ENCODE data around the gene ADGRB3.

ADGRB3 gene

DNA sequence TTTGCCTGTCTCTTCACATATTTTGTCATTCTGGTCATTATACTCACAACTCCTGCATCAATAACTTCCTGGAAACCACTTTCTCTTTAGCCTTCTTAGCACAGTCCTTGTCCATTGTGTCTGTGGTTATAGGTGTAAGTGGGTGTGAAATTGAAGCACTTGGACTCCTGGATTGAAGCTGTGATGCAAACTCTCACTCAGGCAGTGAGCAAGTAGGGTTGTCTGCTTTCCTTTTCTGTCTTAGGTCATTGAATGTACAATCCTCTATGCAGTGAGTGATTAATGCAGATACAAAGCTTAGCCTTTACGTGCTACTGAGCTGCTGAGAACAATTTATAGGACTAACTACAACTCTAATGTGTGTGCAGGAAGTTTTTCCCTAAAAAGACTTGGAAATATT lies 54.8 kb downstream of the ADGRB3 start:
- ChIA-PET POLR2A (no interaction called here), CTCF (interaction anchor here (1.5 kb wide), 1 partner anchor 15 kb away, joined by 4 read pairs; no protein-coding TSS in a partner anchor)
- no peak for TF ChIP-seq CTCF (IDR thresholded peaks at IDR 0.05; ENCODE audit: control extremely low read depth, extremely low read depth, low read depth, missing control alignments)
- DNase-seq (ENCODE audit: extremely low spot score), result no peak

DNA sequence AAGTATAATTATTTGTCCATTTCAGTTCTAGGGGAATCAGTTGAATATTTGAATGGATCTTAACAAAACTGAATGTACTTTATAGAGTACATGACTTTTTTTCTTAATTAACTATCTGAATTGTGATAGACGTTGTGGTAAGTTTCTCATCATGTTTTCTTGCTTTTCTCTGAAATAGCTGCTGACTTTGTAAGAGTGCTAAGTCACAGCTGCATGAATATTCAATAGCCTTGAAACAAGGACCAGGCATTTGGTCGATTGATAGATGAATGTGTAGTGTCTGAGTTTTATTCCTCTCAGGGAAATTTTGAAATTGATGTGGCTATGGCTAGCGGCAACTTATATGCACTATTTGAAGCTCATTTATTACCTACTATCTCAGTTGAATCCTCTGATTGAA lies 56.0 kb downstream of the ADGRB3 start:
- TF ChIP-seq CTCF (IDR thresholded peaks at IDR 0.05; ENCODE audit: control extremely low read depth, extremely low read depth, low read depth, missing control alignments), result no peak
- ChIA-PET POLR2A (no interaction called here), CTCF (no interaction called here)
- DNase-seq (ENCODE audit: extremely low spot score), result no peak

DNA sequence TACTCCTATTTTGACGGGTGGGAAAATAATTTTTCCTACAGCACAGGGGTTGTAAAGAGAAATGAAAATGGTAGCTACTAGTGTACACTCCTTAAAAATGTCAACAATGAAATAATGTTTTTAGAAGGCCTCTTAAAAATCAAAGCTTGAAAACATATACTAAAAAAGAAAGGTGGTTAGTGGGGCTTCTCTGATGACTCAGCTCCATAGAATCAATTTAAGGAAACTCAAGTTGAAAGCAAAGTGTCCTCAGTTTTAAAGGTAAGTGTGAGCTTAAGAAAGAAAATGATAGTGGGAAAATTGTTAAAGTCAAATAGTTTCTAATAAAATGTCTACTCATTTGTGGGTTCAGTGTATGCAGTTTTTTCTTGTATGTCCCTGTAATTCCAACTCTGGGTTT lies 58.2 kb downstream of the ADGRB3 start:
- ChIA-PET POLR2A (no interaction called here), CTCF (interaction anchor here (1.0 to 1.3 kb wide), 2 partner anchors 12 to 58 kb away, joined by 3 read pairs; no protein-coding TSS in a partner anchor)
- no peak for TF ChIP-seq CTCF (IDR thresholded peaks at IDR 0.05; ENCODE audit: control extremely low read depth, extremely low read depth, low read depth, missing control alignments)
- no peak for DNase-seq (ENCODE audit: extremely low spot score)

DNA sequence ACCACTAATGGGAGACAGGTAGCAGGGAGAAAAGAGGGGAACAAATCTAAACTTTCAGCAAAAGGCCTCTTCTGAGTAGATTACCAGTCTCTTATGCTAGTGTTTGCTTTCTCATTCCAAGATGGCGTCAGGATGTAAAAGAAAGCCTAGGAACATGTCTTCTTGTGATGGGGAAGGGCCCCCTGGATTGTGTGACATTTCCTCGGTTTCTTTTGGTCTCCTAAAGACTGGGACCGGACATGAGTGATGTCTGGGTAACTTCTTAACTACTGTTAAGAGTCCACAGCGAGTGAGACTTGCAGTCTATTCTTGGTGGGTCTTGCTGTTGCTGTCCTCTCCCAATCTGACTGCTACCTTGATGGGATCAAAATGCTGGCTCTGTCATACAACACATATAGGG lies 60.3 kb downstream of the ADGRB3 start:
- CTCF ChIA-PET, result interaction anchor here (0.9 to 1.2 kb wide), 2 partner anchors 10 to 26 kb away, joined by 3 to 6 read pairs; no protein-coding TSS in a partner anchor
- TF ChIP-seq CTCF (IDR thresholded peaks at IDR 0.05; ENCODE audit: control extremely low read depth, extremely low read depth, low read depth, missing control alignments), result no peak
- DNase-seq (ENCODE audit: extremely low spot score), result no peak
- POLR2A ChIA-PET, result no interaction called here

- no peak for DNase-seq (ENCODE audit: extremely low spot score)
- POLR2A ChIA-PET, result no interaction called here
- CTCF ChIA-PET, result interaction anchor here (0.9 to 1.2 kb wide), 2 partner anchors 10 to 27 kb away, joined by 3 to 6 read pairs; no protein-coding TSS in a partner anchor
- no peak for TF ChIP-seq CTCF (IDR thresholded peaks at IDR 0.05; ENCODE audit: control extremely low read depth, extremely low read depth, low read depth, missing control alignments)
These were observed 60.8 kb downstream of the ADGRB3 start for GRCh38 chr6:68695838-68696237.

DNA sequence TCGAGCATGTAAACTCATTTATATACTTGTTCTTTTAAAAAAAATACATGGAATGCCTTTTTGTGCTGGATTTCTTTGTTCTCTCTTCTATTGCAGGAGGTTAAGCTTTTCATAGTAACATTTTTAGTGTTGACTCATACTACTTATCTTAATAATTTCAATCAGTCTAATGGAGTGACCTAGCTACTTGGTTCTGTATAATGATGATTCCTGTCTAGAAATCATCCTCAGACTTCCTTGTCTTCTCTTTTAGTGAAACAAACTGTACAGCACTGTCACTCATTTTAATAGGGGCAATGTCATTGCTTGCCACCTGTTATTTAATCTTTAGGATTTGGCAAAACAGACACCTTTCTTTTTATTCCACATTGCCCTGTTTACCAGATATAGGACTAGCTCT lies 62.3 kb downstream of the ADGRB3 start:
- ChIA-PET CTCF (no interaction called here), POLR2A (no interaction called here)
- no peak for TF ChIP-seq CTCF (IDR thresholded peaks at IDR 0.05; ENCODE audit: control extremely low read depth, extremely low read depth, low read depth, missing control alignments)
- no peak for DNase-seq (ENCODE audit: extremely low spot score)

DNA sequence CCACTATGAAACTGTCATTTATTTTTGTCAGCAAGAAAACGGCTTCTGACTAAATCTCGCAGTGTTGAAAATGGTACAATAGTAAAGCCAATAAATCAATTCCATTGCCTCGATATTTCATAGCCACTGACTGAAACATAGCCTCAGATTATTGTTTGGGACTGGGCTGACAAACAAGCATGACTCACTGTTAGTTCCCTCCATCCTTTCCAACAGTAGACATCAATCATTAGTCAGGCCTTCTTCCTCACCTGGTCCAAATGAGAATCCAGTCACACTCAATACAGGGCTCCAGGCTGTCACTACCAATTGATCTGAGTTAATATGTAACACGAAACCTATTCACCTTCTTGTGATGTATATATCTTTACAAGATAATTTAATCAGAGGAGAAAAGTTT lies 66.1 kb downstream of the ADGRB3 start:
- ChIA-PET POLR2A (no interaction called here), CTCF (no interaction called here)
- no peak for TF ChIP-seq CTCF (IDR thresholded peaks at IDR 0.05; ENCODE audit: control extremely low read depth, extremely low read depth, low read depth, missing control alignments)
- DNase-seq (ENCODE audit: extremely low spot score), result no peak

All from GM10248 (cell line).